Nephron progenitor cell (in vitro differentiated cells): Measurements from ENCODE around the gene GBF1.

ENCODE experiments used
- DNase-seq: peaks from one replicate; pipeline ENCODE4 v3.0.0; 2021
- H3K27ac Mint-ChIP-seq: 2 replicates; pipeline ENCODE4 v1.8.0; 2021; ENCODE audit warnings: mild to moderate bottlenecking, moderate library complexity, mixed read lengths
- H3K27me3 Mint-ChIP-seq: 2 replicates; pipeline ENCODE4 v1.8.0; 2021; ENCODE audit warnings: mild to moderate bottlenecking, low read depth, mixed read lengths; ENCODE audit not compliant: poor library complexity
- H3K36me3 Mint-ChIP-seq: 2 replicates; pipeline ENCODE4 v1.8.0; 2021; ENCODE audit warnings: low read depth, mixed read lengths
- H3K4me1 Mint-ChIP-seq: 2 replicates; pipeline ENCODE4 v1.8.0; 2021; ENCODE audit warnings: mixed read lengths
- H3K4me3 Mint-ChIP-seq: 2 replicates; pipeline ENCODE4 v1.8.0; 2021; ENCODE audit warnings: mild to moderate bottlenecking, moderate library complexity, mixed read lengths
- H3K9me3 Mint-ChIP-seq: 2 replicates; pipeline ENCODE4 v1.8.0; 2021; ENCODE audit warnings: mild to moderate bottlenecking, moderate library complexity, mixed read lengths
- TF ChIP-seq, protein P1 (sequence below): fragments of 200-600 bp; sonication (generic); IDR thresholded peaks from 2 replicates; pipeline ENCODE4 v1.5.0; 2021; ENCODE audit warnings: antibody characterized with exemption

The GBF1 gene

DNA sequence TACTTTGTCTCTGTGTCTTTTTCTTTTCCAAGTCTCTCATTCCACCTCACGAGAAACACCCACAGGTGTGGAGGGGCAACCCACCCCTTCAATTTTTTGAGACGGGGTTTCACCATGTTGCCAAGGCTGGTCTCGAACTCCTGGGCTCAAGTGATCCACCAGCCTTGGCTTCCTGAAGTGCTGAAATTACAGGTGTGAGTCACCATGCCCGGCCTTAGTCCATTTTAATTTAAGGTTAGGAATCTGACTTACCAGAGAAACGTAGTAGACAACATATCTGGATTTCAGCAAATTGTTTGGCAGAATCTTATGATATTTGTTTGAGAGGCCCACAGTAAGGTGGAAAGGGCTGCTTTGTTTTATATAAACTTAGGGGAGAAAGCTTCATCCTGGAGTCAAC lies 147.0 kb downstream of the GBF1 start:
- Mint-ChIP-seq H3K36me3 (no peaks in the 10 kb centered on the region), H3K4me3 (no peak overlapping the region), H3K27ac (no peak overlapping the region), H3K9me3 (no peaks in the 10 kb centered on the region), H3K4me1 (peaks cover 28% of the 10 kb centered on the region), H3K27me3 (peaks cover 59% of the 10 kb centered on the region)
- no peak for DNase-seq
- TF ChIP-seq, protein P1, sequence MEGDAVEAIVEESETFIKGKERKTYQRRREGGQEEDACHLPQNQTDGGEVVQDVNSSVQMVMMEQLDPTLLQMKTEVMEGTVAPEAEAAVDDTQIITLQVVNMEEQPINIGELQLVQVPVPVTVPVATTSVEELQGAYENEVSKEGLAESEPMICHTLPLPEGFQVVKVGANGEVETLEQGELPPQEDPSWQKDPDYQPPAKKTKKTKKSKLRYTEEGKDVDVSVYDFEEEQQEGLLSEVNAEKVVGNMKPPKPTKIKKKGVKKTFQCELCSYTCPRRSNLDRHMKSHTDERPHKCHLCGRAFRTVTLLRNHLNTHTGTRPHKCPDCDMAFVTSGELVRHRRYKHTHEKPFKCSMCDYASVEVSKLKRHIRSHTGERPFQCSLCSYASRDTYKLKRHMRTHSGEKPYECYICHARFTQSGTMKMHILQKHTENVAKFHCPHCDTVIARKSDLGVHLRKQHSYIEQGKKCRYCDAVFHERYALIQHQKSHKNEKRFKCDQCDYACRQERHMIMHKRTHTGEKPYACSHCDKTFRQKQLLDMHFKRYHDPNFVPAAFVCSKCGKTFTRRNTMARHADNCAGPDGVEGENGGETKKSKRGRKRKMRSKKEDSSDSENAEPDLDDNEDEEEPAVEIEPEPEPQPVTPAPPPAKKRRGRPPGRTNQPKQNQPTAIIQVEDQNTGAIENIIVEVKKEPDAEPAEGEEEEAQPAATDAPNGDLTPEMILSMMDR = no peak

DNA sequence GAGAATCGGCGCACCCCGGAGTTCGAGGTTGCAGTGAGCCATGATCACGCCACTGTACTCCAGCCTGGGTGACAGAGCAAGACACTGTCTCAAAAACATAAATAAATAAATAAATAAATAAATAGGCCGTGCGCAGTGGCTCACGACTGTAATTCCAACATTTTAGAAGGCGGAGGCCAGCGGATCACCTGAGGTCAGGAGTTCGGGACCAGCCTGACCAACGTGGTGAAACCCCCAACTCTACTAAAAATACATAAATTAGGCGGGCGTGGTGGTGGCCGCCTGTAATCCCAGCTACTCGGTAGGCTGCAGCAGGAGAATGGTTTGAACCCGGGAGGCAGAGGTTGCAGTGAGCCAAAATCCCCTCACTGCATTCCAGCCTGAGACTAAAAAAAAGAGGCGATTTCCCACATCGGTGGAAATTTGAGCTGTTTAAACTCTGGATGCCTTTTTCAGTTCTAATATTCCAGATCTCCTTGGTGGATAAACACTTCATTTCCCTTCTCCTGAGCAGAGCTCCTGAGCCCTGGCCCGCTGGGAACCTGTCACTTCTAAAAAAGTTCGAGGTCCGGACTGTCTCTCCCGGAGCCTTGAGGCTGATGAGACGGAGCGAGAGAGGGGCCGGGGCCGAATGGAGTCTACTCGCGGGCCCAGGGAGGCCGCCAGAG lies 148.2 kb downstream of the GBF1 start:
- peaks cover 55% of the 10 kb centered on the region for H3K27me3 Mint-ChIP-seq
- DNase-seq = no peak
- H3K36me3 Mint-ChIP-seq = no peaks in the 10 kb centered on the region
- no peak overlapping the region for H3K27ac Mint-ChIP-seq
- H3K4me3 Mint-ChIP-seq = peak overlapping the region; percentile 80
- peaks cover 28% of the 10 kb centered on the region for H3K4me1 Mint-ChIP-seq
- H3K9me3 Mint-ChIP-seq = no peaks in the 10 kb centered on the region
- TF ChIP-seq, protein P1 = peak; percentile 95

DNA sequence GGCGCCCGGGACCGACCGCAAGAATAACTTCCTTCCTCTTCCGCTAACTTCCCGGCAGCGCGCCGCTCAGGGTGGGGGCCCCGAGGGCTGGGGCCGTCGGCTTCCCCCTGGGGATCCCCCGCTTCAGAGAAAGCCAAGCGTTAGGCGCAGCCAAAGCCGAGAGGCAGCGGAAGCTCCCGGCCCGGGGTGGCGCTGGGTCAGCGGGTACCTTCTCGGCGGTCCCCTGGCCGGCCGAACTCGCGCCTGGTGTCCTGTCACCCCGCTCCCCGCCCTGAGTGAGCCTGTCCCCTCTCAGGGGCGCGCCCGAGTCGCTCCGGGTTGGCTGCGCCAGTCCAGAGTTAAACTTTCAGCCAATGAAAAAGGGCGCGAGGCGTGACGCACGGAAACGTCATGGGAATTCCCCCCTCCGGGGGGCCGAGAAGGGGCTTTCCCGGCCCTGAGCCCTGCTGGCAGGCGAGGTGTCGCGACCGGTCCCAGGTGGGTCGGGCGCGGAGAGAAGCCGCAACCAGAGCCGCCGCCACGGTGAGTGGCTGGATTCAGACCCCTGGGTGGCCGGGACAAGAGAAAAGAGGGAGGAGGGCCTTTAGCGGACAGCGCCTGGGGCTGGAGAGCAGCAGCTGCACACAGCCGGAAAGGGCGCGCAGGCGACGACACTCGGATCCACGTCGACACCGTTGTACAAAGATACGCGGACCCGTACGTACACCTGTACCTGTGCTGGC lies 148.9 kb downstream of the GBF1 start:
- TF ChIP-seq, protein P1 = peak; percentile 39
- Mint-ChIP-seq H3K4me1 (peaks cover 28% of the 10 kb centered on the region), H3K36me3 (no peaks in the 10 kb centered on the region), H3K27me3 (peaks cover 48% of the 10 kb centered on the region), H3K4me3 (peak overlapping the region; percentile 80), H3K9me3 (no peaks in the 10 kb centered on the region), H3K27ac (no peak overlapping the region)
- peak; percentile 90 for DNase-seq

DNA sequence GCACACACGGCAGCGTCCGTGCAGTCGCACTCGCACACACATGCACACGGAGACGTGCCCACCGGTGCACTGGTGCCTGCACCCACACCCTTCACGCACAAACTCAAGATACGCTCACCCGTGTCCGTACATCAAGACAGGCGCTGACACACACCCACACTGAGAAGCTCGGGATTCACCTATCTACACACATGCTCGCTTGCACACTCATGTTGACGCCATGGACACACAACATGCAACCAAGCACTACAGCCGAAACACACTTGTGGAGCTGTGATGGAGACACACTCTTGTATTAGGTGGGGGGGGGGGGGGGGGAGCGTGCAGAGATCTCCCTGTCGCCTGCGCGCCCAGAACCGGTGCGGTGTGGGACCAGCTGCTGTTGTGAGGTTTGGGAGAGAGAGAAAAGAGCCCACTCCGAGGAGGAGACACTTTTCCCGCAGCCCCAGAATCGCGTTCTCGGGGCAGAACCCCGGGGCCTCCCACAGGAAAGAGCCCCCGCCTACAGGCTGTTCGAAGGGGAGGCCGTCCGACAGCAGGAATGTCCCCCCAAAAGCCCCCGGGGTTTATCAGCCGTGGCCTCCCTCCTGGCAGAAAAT lies 149.6 kb downstream of the GBF1 start:
- TF ChIP-seq, protein P1 = no peak
- DNase-seq = no peak
- peaks cover 28% of the 10 kb centered on the region for H3K4me1 Mint-ChIP-seq
- H3K36me3 Mint-ChIP-seq = no peaks in the 10 kb centered on the region
- peak overlapping the region; percentile 80 for H3K4me3 Mint-ChIP-seq
- H3K27ac Mint-ChIP-seq = no peak overlapping the region
- no peaks in the 10 kb centered on the region for H3K9me3 Mint-ChIP-seq
- peaks cover 42% of the 10 kb centered on the region for H3K27me3 Mint-ChIP-seq

DNA sequence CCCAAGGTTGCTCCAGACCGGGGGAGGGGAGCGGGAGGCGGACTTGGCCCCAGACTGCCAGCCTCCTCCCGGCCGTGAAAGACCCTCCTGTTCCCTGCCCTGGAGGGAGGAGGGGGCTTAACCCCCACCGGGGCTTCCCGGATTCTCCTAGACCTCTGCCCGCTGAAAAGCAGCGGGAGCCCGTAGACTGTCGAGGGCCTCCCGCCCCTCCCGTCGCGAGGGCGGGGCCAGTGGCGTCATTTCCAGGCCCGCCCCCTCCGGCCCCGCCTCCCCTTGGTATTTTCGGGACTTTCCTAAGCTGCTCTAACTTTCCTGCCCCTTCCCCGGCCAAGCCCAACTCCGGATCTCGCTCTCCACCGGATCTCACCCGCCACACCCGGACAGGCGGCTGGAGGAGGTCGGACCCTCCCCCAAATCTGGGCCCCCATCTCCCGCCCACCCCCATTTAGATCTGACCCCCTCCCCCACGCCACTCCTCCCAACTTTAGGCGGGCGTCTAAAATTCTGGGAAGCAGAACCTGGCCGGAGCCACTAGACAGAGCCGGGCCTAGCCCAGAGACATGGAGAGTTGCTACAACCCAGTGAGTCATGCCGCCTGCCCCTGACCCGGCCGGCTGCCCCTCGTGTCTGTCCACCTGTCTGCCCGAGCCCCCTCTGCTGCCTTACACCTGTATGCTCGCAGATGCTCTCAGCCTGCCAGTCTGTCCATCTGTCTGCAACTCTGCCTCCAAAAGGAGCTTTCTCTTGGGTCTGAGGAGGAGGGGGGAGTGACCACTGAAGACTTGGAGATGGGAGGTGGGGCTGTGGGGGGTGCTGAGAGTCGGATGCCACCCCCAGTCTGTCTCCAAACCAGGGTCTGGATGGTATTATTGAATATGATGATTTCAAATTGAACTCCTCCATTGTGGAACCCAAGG lies 150.3 kb downstream of the GBF1 start, which contains the start of gene NFKB2:
Gene NFKB2, plus strand, starts transcription at position 306 of the 917 bp plus-strand sequence. Its CDS starts 255 bp downstream, at position 561.
- DNase-seq = peak; percentile 90
- H3K36me3 Mint-ChIP-seq = no peaks in the 10 kb centered on the region
- peaks cover 28% of the 10 kb centered on the region for H3K4me1 Mint-ChIP-seq
- no peak within 1 kb of the TSS for H3K27ac Mint-ChIP-seq
- H3K4me3 Mint-ChIP-seq = peak within 1 kb of the TSS; percentile 80
- H3K9me3 Mint-ChIP-seq = no peaks in the 10 kb centered on the region
- H3K27me3 Mint-ChIP-seq = peaks cover 34% of the 10 kb centered on the region
- TF ChIP-seq, protein P1 = no peak
